HEK293 (cell line): ENCODE results near the gene ALG12.
A peak's percentile ranks its signal among the peaks of the same experiment; 100 is the strongest.

Source experiments
- CTCF ChIA-PET: fragments of 350-600 bp; formaldehyde crosslinking; extraction: SDS; loops from one replicate; lab custom pipeline; 2021; ENCODE audit warnings: antibody characterized with exemption; lab: Yijun Ruan, JAX
- POLR2A ChIA-PET: fragments of 300-600 bp; formaldehyde crosslinking; extraction: SDS; loops from one replicate; lab custom pipeline; 2020; ENCODE audit warnings: antibody characterized with exemption, inconsistent platforms; lab: Yijun Ruan, JAX
- H3K27ac ChIP-seq: fragments of 200-500 bp; sonication (Bioruptor generic); 2 replicates; pipeline ENCODE4 v1.5.1; 2014; ENCODE audit warnings: low read depth, low read length, control low read depth, inconsistent platforms; ENCODE audit errors: extremely low read depth
- H3K36me3 ChIP-seq, 2 experiments: fragments of 200-500 bp in 1 of 2; sonication (Bioruptor generic) in 1 of 2; 1 replicate in 1 of 2; 2 replicates in 1 of 2; pipeline ENCODE4 v1.5.1; 2014 to 2017; ENCODE audit warnings: inconsistent platforms in 2 of 2, low read length in 2 of 2; ENCODE audit not compliant: control insufficient read depth in 2 of 2, insufficient read depth in 1 of 2
- H3K4me1 ChIP-seq: fragments of 200-500 bp; sonication (Bioruptor generic); 2 replicates; pipeline ENCODE4 v1.5.1; 2014; ENCODE audit warnings: mild to moderate bottlenecking, low read length, inconsistent platforms; ENCODE audit not compliant: control insufficient read depth, insufficient read depth
- H3K4me3 ChIP-seq: 2 replicates; pipeline ENCODE4 v1.5.1; 2011; ENCODE audit warnings: low read depth, mild to moderate bottlenecking, control low read depth, low read length, moderate library complexity
- H3K9me3 ChIP-seq: fragments of 200-500 bp; sonication (Bioruptor generic); 2 replicates; pipeline ENCODE4 v1.5.1; 2014; ENCODE audit warnings: low read depth, low read length, inconsistent platforms; ENCODE audit not compliant: control insufficient read depth, insufficient read depth
- ZBTB11 ChIP-seq: fragments of 450-650 bp; formaldehyde crosslinking; conservative IDR thresholded peaks from 2 replicates; pipeline ENCODE4 v1.5.1; 2016; ENCODE audit warnings: low read depth, missing biosample characterization, missing genetic modification characterization
- ZBTB8A ChIP-seq: fragments of 450-650 bp; formaldehyde crosslinking; IDR thresholded peaks from 2 replicates; pipeline ENCODE4 v1.5.1; 2016; ENCODE audit warnings: missing biosample characterization, missing genetic modification characterization
- ZIC2 ChIP-seq: fragments of 450-650 bp; formaldehyde crosslinking; IDR thresholded peaks from 2 replicates; pipeline ENCODE4 v1.5.1; 2016; ENCODE audit warnings: missing biosample characterization, missing genetic modification characterization
- ZNF169 ChIP-seq: fragments of 450-650 bp; formaldehyde crosslinking; IDR thresholded peaks from 2 replicates; pipeline ENCODE4 v1.5.1; 2016; ENCODE audit warnings: missing biosample characterization, missing genetic modification characterization
- ZNF341 ChIP-seq: fragments of 450-650 bp; formaldehyde crosslinking; IDR thresholded peaks from 2 replicates; pipeline ENCODE4; 2016; ENCODE audit warnings: low read depth, missing biosample characterization, missing genetic modification characterization
- ZNF529 ChIP-seq: fragments of 450-650 bp; formaldehyde crosslinking; IDR thresholded peaks from 2 replicates; pipeline ENCODE4 v1.5.1; 2017; ENCODE audit warnings: missing genetic modification characterization, missing biosample characterization; ENCODE audit not compliant: insufficient replicate concordance
- ZNF660 ChIP-seq: fragments of 450-650 bp; IDR thresholded peaks from 2 replicates; pipeline ENCODE4 v1.5.1; 2018; ENCODE audit warnings: missing biosample characterization, mild to moderate bottlenecking, missing genetic modification characterization
- ZNF701 ChIP-seq: fragments of 450-650 bp; formaldehyde crosslinking; IDR thresholded peaks from 2 replicates; pipeline ENCODE4 v1.5.1; 2016; ENCODE audit warnings: missing biosample characterization, missing genetic modification characterization
- TF ChIP-seq, protein P1 (sequence below): fragments of 450-650 bp; formaldehyde crosslinking; IDR thresholded peaks from 2 replicates; pipeline ENCODE4 v1.5.1; 2017; ENCODE audit warnings: missing biosample characterization, missing genetic modification characterization
- TF ChIP-seq, protein P2 (sequence below): fragments of 450-650 bp; formaldehyde crosslinking; IDR thresholded peaks from 2 replicates; pipeline ENCODE4 v1.5.1; 2016; ENCODE audit warnings: missing biosample characterization, missing genetic modification characterization
- TF ChIP-seq, protein P3 (sequence below): fragments of 450-650 bp; formaldehyde crosslinking; IDR thresholded peaks from 2 replicates; pipeline ENCODE4 v1.5.1; 2017; ENCODE audit warnings: missing biosample characterization, missing genetic modification characterization

The ALG12 gene

GRCh38 chr22:49924113-49924833 lies 6.0 kb upstream of the ALG12 start (continued):
- TF ChIP-seq, protein P1, sequence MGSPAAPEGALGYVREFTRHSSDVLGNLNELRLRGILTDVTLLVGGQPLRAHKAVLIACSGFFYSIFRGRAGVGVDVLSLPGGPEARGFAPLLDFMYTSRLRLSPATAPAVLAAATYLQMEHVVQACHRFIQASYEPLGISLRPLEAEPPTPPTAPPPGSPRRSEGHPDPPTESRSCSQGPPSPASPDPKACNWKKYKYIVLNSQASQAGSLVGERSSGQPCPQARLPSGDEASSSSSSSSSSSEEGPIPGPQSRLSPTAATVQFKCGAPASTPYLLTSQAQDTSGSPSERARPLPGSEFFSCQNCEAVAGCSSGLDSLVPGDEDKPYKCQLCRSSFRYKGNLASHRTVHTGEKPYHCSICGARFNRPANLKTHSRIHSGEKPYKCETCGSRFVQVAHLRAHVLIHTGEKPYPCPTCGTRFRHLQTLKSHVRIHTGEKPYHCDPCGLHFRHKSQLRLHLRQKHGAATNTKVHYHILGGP (tag by site-specific recombination) = no peak
- TF ChIP-seq ZBTB11 (tag by site-specific recombination) = no peak
- TF ChIP-seq, protein P2, sequence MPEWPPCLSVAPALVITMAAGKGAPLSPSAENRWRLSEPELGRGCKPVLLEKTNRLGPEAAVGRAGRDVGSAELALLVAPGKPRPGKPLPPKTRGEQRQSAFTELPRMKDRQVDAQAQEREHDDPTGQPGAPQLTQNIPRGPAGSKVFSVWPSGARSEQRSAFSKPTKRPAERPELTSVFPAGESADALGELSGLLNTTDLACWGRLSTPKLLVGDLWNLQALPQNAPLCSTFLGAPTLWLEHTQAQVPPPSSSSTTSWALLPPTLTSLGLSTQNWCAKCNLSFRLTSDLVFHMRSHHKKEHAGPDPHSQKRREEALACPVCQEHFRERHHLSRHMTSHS = no peak
- TF ChIP-seq ZNF660 (tag by site-specific recombination) = no peak
- no peak for TF ChIP-seq ZBTB8A (tag by site-specific recombination)

DNA sequence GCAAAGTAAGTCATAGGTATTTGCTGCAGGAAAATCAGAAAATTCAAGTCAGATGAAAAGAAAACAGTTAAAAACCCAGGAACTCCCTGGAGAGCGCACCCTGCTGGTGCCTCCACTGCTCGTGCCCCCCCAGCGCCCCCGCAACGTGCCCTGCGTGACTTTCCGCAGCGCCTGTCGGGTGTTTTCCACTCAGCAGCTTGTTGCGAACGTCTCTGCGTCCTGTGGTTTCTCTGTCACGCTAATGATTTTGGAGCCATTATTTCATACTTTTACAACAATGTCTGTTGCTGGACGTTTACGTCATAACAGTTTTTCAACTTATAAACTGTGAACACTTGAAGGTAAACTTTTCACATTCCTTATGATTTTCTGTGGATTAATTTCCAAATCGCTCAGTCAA lies 5.2 kb upstream of the ALG12 start:
- H3K36me3 ChIP-seq = peaks cover 0 to 59% of the 10 kb centered on the region in 2 experiments; a peak in 1 of 3 replicates
- ChIA-PET POLR2A (no interaction called here), CTCF (interaction anchor here (1.0 kb wide), 1 partner anchor 107 kb away, joined by 3 read pairs; no protein-coding TSS in a partner anchor)
- no peaks in the 10 kb centered on the region for H3K9me3 ChIP-seq
- H3K4me3 ChIP-seq = no peak overlapping the region
- TF ChIP-seq ZIC2 = peak; percentile 73
- TF ChIP-seq ZNF169 (tag by site-specific recombination) = no peak
- no peak for TF ChIP-seq ZNF701 (tag by site-specific recombination)
- no peak for TF ChIP-seq ZBTB11 (tag by site-specific recombination)
- 0 out of 2 replicates have a peak, but pooled peaks have one; percentile 10 for TF ChIP-seq ZNF341 (tag by site-specific recombination)
- TF ChIP-seq, protein P3, sequence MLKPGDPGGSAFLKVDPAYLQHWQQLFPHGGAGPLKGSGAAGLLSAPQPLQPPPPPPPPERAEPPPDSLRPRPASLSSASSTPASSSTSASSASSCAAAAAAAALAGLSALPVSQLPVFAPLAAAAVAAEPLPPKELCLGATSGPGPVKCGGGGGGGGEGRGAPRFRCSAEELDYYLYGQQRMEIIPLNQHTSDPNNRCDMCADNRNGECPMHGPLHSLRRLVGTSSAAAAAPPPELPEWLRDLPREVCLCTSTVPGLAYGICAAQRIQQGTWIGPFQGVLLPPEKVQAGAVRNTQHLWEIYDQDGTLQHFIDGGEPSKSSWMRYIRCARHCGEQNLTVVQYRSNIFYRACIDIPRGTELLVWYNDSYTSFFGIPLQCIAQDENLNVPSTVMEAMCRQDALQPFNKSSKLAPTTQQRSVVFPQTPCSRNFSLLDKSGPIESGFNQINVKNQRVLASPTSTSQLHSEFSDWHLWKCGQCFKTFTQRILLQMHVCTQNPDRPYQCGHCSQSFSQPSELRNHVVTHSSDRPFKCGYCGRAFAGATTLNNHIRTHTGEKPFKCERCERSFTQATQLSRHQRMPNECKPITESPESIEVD = peak; percentile 36; the same call in 1 of the 2 replicates
- no peak for TF ChIP-seq ZNF529 (tag by site-specific recombination)
- no peak overlapping the region for H3K27ac ChIP-seq
- no peaks in the 10 kb centered on the region for H3K4me1 ChIP-seq
